IPS-18a (cell line): ENCODE data around the gene LINC01488.

Source experiments
- H3K27ac ChIP-seq: one replicate; pipeline ENCODE4 v1.5.1; 2013; ENCODE audit warnings: low read length
- H3K27me3 ChIP-seq: one replicate; pipeline ENCODE4 v1.6.1; 2013; ENCODE audit warnings: mild to moderate bottlenecking, low read length; ENCODE audit not compliant: control insufficient read depth, insufficient read depth
- H3K36me3 ChIP-seq: one replicate; pipeline ENCODE4 v1.6.1; 2013; ENCODE audit warnings: low read depth, low read length; ENCODE audit not compliant: control insufficient read depth
- H3K4me1 ChIP-seq: one replicate; pipeline ENCODE4 v1.6.1; 2013; ENCODE audit warnings: low read depth, low read length; ENCODE audit not compliant: control insufficient read depth
- H3K4me3 ChIP-seq: one replicate; pipeline ENCODE4 v1.5.1; 2013; ENCODE audit warnings: low read length
- H3K9ac ChIP-seq: one replicate; pipeline ENCODE4 v1.6.1; 2013; ENCODE audit warnings: mild to moderate bottlenecking, low read length, moderate library complexity
- H3K9me3 ChIP-seq: one replicate; pipeline ENCODE4 v1.6.1; 2013; ENCODE audit warnings: low read depth, low read length; ENCODE audit not compliant: control insufficient read depth

Gene LINC01488

DNA sequence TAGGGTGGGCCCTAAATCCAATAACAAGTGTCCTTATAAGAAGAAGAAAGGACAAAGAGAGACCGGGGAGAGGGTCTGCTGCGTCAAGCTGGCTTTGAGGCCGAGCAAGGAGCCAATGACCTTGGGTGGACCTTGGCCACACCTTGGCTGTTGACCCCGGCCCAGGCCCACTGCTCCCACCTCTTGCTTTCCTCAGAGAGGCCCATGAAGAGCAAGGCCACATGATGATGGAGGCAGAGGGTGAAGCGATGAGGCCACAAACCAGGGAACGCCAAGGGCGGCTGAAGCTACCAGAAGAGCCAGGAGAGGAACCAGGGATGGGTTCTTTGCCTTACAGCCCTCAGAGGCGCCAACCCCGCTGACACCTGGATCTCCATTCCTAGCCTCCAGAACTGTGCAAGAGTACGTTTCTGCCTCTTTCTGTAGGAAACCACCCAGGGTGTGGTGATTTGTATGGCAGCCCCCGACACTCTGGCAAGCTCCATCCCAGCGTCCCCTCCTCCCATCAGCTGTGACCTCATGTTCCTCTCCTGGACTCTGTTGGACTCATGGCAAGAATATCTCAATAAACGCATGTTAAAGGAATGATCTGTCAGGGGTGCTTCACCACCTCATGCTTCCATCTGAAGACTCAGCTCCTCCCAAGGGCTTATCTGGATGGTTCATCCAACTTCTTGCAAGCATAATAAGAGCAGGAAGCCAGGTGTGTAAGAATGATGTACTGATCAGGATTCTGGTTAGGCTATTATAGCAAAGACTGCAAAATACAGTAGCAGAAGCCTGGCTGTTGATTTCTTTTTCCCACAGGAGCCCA, 41.6 kb upstream of the LINC01488 start:
- H3K9me3 ChIP-seq, result no peaks in the 10 kb centered on the region
- H3K27me3 ChIP-seq, result no peaks in the 10 kb centered on the region
- H3K4me3 ChIP-seq, result no peak overlapping the region
- no peak overlapping the region for H3K9ac ChIP-seq
- H3K36me3 ChIP-seq, result no peaks in the 10 kb centered on the region
- no peak overlapping the region for H3K27ac ChIP-seq
- peaks cover 47% of the 10 kb centered on the region for H3K4me1 ChIP-seq

DNA sequence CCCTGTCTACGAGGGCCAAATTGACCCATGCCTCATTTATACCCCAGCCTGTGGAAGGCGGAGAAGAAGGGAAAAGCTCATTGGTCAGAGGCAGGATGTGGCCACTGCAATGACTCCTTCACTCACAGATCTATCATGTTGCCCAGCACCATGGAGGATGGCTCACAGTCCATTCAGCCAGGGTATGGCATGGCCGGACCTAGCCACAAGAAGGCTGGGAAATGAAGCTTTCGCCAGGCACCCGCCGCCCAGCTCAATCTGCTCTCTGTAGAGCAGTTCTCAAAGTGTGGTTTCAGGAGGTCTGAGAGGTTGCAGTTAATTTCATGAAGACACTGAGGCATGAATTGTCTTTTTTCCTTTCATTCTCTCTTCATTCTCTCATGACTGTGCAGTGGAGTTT, 40.6 kb upstream of the LINC01488 start:
- Histone ChIP-seq H3K36me3 (no peaks in the 10 kb centered on the region), H3K4me3 (no peak overlapping the region), H3K4me1 (peaks cover 37% of the 10 kb centered on the region), H3K9ac (no peak overlapping the region), H3K27ac (no peak overlapping the region), H3K9me3 (no peaks in the 10 kb centered on the region), H3K27me3 (no peaks in the 10 kb centered on the region)

DNA sequence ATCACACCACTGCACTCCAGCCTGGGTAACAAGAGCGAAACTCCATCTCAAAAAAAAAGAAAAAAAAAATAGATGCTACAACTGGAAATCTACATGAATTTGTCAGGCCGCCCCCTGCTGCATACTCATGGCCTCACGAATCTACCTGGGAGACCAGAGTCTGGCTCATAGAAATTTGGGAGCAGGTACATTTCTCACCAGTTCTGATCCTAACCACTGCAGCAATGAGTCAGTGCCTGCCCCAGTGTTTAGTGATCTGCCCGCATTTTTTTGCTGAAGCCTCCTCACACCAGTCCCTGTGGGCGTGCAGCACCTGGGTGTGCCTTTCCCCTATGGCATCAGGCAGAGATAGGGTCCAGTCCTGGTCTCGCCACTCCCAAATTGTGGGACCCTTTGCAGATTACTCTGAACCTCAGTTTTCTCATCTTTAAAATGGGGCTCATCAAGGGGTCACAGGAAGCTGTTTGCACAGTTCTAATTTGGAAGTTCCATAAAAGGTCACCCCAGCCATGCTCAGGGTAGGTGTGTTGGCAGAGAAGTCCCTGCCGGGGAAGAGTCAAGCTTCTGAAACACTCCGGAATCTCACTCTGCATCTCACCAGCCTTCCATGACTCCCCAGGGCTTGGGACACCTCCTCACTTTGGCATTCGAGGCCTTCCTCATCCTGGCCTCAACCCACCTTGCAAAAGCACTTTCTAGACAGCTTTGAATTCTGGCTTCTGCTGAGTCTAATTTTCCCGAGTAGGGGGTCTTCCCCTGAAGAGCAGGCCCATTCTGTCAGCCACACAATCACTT, 39.3 kb upstream of the LINC01488 start:
- no peaks in the 10 kb centered on the region for H3K36me3 ChIP-seq
- H3K9me3 ChIP-seq, result no peaks in the 10 kb centered on the region
- H3K9ac ChIP-seq, result peak overlapping the region; percentile 41
- no peak overlapping the region for H3K27ac ChIP-seq
- no peaks in the 10 kb centered on the region for H3K27me3 ChIP-seq
- peaks cover 28% of the 10 kb centered on the region for H3K4me1 ChIP-seq
- no peak overlapping the region for H3K4me3 ChIP-seq

DNA sequence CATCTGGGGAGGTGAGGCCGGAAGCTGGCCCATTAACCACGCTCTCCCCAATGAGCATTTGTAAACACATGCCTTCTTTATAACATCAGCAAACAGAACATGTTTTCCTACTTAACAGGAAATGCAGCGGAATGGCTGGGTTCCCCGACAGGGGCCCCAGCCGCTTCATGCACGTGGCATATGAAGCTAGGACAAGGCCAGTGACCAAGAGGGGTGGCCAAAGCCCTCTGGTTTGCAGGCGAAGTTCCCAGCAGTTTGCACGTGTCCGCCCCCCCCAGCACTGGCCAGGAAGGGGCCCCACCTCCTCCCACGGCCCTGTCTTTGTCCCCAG, 38.7 kb upstream of the LINC01488 start:
- H3K4me3 ChIP-seq, result peak overlapping the region; percentile 1
- no peaks in the 10 kb centered on the region for H3K27me3 ChIP-seq
- no peaks in the 10 kb centered on the region for H3K9me3 ChIP-seq
- H3K27ac ChIP-seq, result no peak overlapping the region
- H3K36me3 ChIP-seq, result no peaks in the 10 kb centered on the region
- H3K9ac ChIP-seq, result peak overlapping the region; percentile 41
- H3K4me1 ChIP-seq, result peaks cover 28% of the 10 kb centered on the region

DNA sequence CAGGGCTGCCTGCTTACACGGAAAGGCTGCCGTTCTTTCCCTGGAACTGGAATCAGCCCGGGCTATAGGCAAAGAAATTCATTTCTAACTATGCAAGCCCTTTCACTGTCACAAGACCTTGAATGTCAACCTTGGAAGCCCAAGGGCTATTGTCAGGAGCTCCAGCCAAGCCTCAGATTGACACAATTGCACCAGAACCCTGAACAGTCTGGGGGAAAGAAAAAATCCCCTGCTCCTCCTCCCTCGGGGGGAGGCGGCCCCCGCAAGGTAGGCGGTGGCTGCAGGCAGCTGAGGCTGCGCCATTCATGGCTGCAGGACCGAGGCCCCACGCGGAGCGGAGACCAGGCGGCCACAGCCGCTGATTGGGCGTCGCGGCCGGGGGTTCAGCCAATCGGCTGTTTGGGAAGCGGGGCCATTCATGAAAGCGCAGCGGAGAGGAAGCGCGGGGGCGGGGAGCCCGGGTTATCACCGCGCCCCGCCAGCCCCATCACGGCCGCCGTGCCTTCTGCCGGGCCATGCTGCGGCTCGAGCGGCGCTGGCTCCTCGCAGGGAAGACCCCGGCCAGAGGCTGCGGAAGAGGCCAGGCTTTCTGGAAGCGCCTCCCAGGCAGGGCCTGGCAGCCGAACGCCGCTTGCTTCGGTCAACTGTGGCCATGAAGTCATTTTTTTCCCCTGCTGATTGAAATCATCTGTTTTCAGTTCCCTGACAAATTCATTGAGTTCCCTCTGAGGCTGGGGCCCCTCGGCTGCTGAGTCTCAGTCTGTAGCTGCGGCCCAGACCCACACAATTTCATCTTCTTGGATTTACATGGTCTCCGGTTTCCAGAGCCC, 38.1 kb upstream of the LINC01488 start:
- Histone ChIP-seq H3K9me3 (no peaks in the 10 kb centered on the region), H3K27ac (no peak overlapping the region), H3K4me1 (peaks cover 28% of the 10 kb centered on the region), H3K36me3 (no peaks in the 10 kb centered on the region), H3K27me3 (no peaks in the 10 kb centered on the region), H3K4me3 (peak overlapping the region; percentile 20), H3K9ac (peak overlapping the region; percentile 41)

DNA sequence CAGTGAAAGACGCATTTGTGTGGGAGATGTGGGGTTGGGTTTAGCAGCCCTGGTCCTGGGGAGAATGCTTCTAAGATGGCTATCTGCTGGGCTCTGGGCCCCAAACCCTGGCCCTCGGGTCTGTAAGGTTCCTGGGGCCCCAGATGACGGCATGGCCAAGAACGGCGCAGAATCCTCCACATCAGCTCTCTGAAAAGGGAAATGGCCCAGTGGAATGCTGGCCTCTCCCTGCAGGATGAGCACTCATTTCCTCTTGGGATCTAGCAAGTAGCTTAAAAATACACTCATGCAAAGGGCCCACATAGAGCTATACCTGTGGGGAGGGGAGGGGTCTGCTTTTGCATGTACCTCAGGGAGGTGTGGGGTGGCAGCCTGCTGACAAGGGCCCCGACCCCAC, 37.5 kb upstream of the LINC01488 start:
- Histone ChIP-seq H3K4me1 (peaks cover 30% of the 10 kb centered on the region), H3K9ac (peak overlapping the region; percentile 26), H3K36me3 (no peaks in the 10 kb centered on the region), H3K27me3 (no peaks in the 10 kb centered on the region), H3K27ac (no peak overlapping the region), H3K4me3 (peak overlapping the region; percentile 20), H3K9me3 (no peaks in the 10 kb centered on the region)

DNA sequence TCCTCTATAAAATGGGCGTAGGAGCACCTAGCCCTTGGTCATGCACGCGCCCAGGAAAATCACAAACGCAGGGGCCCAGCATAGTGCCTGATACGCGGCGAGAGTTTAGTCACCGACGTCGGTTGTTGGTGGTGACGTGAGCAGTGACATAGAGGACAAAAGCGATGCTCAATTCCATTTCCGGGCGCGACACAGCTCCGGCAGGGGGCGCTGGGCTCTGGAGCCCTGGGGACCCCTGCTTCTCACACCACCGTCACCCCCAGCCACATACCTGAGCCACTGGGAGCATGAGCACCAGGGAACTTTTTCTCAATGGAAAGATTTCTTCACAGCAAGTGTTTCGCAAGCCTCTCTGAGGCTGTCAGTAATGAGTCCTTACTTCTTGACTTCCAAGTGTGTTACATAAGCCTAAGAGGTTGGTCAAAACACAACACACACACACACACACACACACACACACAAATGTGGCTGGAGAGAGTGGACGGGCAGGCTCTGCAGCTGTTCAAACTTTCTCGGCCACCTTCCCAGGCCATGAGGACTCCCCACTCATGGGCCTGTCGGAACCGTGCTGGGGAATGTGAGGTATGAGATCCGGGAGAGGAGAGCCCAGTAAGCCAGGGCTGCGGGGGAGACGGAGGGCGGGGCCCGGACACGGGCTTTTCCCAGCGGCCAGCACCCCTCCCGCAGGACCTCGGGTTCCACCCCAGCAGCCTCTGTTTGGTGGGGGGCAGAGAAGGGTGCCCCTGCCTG, 36.9 kb upstream of the LINC01488 start:
- Histone ChIP-seq H3K4me3 (no peak overlapping the region), H3K9ac (peak overlapping the region; percentile 26), H3K27me3 (no peaks in the 10 kb centered on the region), H3K4me1 (peaks cover 27% of the 10 kb centered on the region), H3K27ac (no peak overlapping the region), H3K9me3 (no peaks in the 10 kb centered on the region), H3K36me3 (no peaks in the 10 kb centered on the region)

DNA sequence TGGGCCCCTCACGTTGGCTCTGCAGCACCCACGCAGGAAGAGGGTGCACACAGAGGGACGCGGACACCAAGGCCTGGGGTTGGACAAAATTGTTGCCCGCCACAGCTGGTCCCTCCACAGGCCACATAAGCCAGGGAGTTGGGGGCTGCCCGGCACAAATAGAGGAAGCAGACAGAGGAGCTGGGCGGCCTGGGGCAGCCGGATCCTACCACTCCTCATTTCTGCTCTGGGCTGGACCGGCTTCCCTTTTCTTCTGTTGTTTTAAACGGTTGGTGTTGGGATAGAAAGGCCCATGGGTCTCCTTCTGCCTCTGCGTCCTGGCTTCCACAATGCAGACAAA, 36.4 kb upstream of the LINC01488 start:
- H3K27me3 ChIP-seq, result no peaks in the 10 kb centered on the region
- H3K4me1 ChIP-seq, result peaks cover 26% of the 10 kb centered on the region
- no peak overlapping the region for H3K4me3 ChIP-seq
- no peaks in the 10 kb centered on the region for H3K9me3 ChIP-seq
- H3K9ac ChIP-seq, result no peak overlapping the region
- no peak overlapping the region for H3K27ac ChIP-seq
- H3K36me3 ChIP-seq, result no peaks in the 10 kb centered on the region

DNA sequence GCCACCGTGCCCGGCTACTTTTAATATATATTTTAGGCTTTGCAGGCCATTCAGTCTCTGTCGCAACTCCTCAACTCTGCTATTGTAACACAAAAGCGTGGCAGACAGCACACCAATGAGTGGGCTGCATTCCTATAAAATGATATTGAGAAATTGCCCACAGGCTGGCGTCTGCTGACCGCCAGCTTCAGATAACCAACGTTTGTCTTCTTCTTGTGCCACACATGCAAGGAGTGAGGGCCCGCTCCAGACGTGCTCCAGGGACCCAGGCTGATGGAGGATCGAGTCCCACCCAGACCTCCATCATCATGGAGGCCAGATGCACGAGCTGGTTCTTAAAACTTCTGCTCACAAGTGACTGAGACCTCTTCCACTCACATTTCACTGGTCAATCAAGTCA, 35.4 kb upstream of the LINC01488 start:
- Histone ChIP-seq H3K4me3 (no peak overlapping the region), H3K4me1 (peaks cover 26% of the 10 kb centered on the region), H3K9me3 (no peaks in the 10 kb centered on the region), H3K36me3 (no peaks in the 10 kb centered on the region), H3K9ac (no peak overlapping the region), H3K27me3 (no peaks in the 10 kb centered on the region), H3K27ac (no peak overlapping the region)

DNA sequence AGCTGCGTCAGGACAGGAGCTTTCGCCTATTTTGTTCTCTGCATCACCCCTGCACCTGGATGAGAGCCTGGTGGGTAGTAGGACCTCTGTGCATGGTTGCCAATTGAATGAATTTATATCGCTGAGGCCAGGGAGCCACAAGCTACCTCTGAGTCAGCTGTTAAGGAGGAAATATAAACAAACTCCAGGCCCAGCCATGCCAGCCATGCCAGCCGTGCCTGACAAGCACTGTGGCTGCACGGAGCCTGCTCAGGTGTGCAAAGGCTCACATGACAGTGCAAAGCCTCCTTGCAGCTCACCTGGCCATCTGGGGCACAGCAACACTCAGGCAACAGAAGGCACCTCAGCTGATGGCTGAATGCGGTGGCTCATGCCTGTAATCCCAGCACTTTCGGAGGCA, 33.7 kb upstream of the LINC01488 start:
- Histone ChIP-seq H3K4me1 (peaks cover 21% of the 10 kb centered on the region), H3K4me3 (no peak overlapping the region), H3K9me3 (no peaks in the 10 kb centered on the region), H3K9ac (no peak overlapping the region), H3K36me3 (no peaks in the 10 kb centered on the region), H3K27ac (no peak overlapping the region), H3K27me3 (no peaks in the 10 kb centered on the region)
